Bronchial epithelial cell (primary cell): ENCODE measurements around the gene MGAT4A. TPM values are rescaled to one million over a fixed set of nuclear protein-coding genes. Genes with fewer than 3 reads are reported as not detected.

Experiments used
- DNase-seq: peaks from one replicate; pipeline ENCODE4 v3.0.0-alpha.2; 2010; ENCODE audit warnings: low read depth
- FAIRE-seq: peaks from 2 replicates; lab custom pipeline; 2011; peaks lifted over from hg19 to GRCh38; lab: Jason Lieb, UNC
- H3K27me3 ChIP-seq: 2 replicates; pipeline ENCODE4 v1.5.1; 2011; ENCODE audit warnings: low read length; ENCODE audit not compliant: control insufficient read depth, insufficient read depth
- H3K36me3 ChIP-seq: 2 replicates; pipeline ENCODE4 v1.5.1; 2011; ENCODE audit warnings: low read length; ENCODE audit not compliant: control insufficient read depth, insufficient read depth
- H3K4me3 ChIP-seq: 2 replicates; pipeline ENCODE4 v1.5.1; 2011; ENCODE audit warnings: mild to moderate bottlenecking, low read depth, low read length, control low read depth
- CTCF ChIP-seq: IDR thresholded peaks from 2 replicates; pipeline ENCODE4 v1.5.1; 2011; ENCODE audit warnings: mild to moderate bottlenecking, moderate library complexity, low read length, control low read depth, inconsistent platforms; ENCODE audit not compliant: insufficient read depth, severe bottlenecking
- total RNA-seq: library from RNA; depleted of rRNA; stranded (reverse); fragments of >200 nt; gene quantifications from 2 replicates; pipeline ENCODE4 v1.2.1, GENCODE V29; 2014

MGAT4A gene
- total RNA-seq, 1 donor from 2014 or later: 3.9 TPM

- TF ChIP-seq CTCF: no peak
- DNase-seq (no peak), FAIRE-seq (no peak)
- no peaks in the 10 kb centered on the region for H3K36me3 ChIP-seq
- H3K4me3 ChIP-seq: no peak overlapping the region
- H3K27me3 ChIP-seq: peaks cover 1% of the 10 kb centered on the region
Observed at GRCh38 chr2:98734162-98734561, 3.2 kb upstream of the MGAT4A start.

GRCh38 chr2:98732430-98733051 lies 1.6 kb upstream of the MGAT4A start:
- TF ChIP-seq CTCF: no peak
- Histone ChIP-seq H3K36me3 (no peaks in the 10 kb centered on the region), H3K27me3 (peaks cover 1% of the 10 kb centered on the region), H3K4me3 (no peak overlapping the region)
- DNase-seq (no peak), FAIRE-seq (no peak)

GRCh38 chr2:98731894-98732349 lies 990 bp upstream of the MGAT4A start:
- no peak for FAIRE-seq
- no peak for TF ChIP-seq CTCF
- Histone ChIP-seq H3K4me3 (peak overlapping the region; percentile 51), H3K27me3 (peaks cover 1% of the 10 kb centered on the region), H3K36me3 (no peaks in the 10 kb centered on the region)
- DNase-seq: no peak

GRCh38 chr2:98730707-98731040 lies 258 bp downstream of the MGAT4A start:
- Histone ChIP-seq H3K27me3 (peaks cover 1% of the 10 kb centered on the region), H3K36me3 (no peaks in the 10 kb centered on the region), H3K4me3 (peak overlapping the region; percentile 50)
- TF ChIP-seq CTCF: peak; percentile 39
- FAIRE-seq (no peak), DNase-seq (no peak)

- peaks cover 1% of the 10 kb centered on the region for H3K27me3 ChIP-seq
- FAIRE-seq (no peak), DNase-seq (no peak)
- H3K36me3 ChIP-seq: no peaks in the 10 kb centered on the region
- TF ChIP-seq CTCF: no peak
- H3K4me3 ChIP-seq: peak overlapping the region; percentile 50
Observed at GRCh38 chr2:98730053-98730706, 752 bp downstream of the MGAT4A start.
